ENCODE data around the gene VASH1. TPM values are rescaled to one million over a fixed set of nuclear protein-coding genes. Genes with fewer than 3 reads are reported as not detected.

Gene VASH1
- total RNA-seq, 1 experiment from 2014 or later, result 0.54 TPM

- no peak for DNase-seq (ENCODE audit: low read depth)
Observed at GRCh38 chr14:76771437-76771980, 10.2 kb downstream of the VASH1 start.

GRCh38 chr14:76772300-76773187 is 11.3 kb downstream of the VASH1 start:
- DNase-seq (ENCODE audit: low read depth), result no peak

DNA sequence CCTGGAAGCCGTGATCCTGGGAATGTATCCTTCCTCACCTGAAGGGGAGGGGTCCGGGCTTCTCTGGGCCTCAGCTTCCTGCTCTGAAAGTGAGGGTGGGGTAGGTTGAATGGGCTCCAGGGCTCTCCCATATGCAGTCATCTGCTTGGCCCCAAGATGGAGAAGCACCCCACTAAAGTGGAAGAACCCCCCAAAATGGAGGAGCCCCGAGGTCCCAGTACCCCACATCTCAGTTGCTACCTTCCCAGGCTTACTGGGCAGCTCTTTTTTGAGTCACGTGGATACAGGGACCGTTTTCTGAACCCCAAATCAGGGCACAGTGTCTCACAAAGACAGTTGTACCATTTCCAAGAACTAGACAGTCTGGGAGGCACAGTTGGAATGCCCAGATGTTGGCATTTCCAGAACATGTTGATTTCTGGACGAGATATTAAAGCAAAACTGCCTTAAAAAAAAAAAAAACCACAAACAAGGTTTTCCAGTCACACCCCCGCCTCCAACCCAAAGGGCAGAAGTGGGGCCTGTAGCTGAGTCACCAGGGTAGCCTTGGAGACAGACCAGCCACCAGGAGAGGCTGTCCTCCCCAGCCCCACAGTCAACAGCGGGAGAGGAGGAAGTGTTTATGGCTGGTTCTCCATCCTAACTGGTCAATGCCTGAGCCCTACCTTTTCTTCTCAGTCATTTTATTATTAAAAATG is 12.1 kb downstream of the VASH1 start:
- peak; percentile 87 for DNase-seq (ENCODE audit: low read depth)

DNA sequence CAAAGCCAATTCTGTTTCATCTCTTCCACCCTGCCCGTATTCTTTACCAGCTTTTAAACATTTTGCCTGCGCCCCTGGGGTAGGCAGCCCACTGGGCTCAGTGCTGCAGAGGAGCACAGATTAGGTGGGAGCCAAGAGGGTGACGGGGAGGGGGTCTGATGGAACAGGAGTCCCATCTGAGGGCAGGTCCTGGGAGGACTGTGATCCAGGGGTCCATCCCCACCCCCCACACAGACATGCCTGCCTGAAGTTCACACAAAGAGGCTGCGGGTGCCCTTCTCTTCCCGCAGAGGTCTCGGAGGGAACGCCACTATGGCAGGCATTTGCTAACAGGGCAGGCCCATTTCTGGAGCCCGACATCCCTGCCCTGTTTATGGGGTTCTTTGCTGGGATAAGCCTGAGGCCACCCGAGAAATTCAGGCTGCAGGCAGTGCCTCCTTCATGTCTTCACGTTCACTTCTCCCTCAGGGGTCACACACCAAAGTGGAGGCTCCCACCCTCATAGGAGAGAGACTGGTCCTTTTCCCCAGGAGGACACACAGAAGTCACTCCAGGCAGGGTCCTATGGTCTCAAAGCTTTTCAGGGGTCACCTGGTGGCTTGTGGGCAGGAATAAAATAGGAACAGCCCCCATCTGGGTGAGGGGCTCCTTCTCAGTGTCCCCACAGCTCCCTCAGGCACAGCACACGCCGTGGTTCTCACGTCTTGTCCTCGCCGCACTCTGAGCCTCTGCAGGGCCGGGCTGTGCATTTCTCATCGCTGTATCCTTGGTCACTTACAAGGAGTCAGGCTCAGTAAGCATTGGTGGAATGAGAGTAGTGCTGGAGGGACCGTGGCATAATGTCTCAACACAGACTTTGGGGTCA is 12.9 kb downstream of the VASH1 start:
- no peak for DNase-seq (ENCODE audit: low read depth)

GRCh38 chr14:76774821-76775694 is 13.8 kb downstream of the VASH1 start:
- no peak for DNase-seq (ENCODE audit: low read depth)

DNA sequence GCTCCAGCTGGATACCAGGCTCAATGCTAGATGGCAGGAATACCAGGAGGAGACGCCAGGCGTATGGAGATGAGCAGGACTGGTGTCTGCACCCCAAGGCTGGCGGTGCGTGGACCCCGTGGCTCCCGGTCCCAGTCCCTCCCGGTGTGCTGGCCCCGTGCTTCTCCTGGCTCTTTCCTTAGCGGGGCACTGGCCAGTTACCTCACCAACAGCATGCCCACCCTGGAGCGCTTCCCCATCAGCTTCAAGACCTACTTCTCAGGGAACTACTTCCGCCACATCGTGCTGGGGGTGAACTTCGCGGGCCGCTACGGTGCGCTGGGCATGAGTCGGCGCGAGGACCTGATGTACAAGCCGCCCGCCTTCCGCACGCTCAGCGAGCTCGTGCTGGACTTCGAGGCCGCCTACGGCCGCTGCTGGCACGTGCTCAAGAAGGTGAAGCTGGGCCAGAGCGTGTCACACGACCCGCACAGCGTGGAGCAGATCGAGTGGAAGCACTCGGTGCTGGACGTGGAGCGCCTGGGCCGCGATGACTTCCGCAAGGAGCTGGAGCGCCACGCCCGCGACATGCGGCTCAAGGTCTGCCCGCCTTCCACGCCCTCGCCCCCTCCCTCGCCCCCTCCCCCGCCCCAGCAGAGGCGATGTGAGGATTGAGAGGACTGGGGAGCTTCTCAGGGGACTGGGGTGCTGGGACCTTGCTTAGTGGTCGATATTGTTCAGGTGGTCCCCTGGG is 14.6 kb downstream of the VASH1 start:
- no peak for DNase-seq (ENCODE audit: low read depth)

DNA sequence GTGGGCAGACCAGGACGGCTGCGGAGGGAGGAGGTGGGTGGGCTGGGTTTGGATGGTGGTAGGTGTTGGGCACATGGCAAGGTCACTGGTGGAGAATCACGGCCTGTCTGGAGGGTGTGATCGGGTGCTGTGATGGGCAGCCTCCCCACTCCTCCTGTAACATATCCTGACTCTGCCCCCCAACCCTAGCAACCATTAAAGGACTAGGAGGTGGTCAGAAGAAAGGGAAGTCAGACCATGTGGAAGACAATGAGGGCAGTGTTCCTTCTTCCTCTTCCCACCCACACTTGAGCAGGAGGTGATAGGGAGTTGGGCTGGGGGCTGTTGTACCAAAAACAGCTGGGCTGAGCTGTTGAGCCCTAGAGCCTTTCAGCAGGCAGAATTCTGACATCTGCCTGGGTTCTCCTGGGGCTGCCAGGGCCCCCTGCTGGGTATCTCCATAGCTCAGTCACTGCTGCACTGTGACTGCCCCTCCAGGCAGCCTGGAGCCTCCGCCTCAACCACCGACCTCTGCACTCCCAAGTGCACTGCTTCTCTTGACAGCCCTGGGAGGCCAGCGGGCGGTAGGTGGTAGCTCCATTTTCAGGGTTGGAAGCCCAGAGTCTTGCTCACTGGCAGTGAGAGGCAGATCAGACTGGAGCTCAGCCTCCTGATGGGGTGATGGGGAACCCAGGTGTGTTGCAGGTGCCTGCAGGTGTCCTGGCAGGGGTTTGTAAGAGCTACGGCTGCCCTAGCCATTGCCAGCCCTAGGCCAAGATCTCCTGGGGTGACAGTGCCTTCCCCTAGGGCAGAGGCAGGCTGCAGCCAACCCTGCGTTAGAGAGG is 15.4 kb downstream of the VASH1 start:
- DNase-seq (ENCODE audit: low read depth), result no peak

DNA sequence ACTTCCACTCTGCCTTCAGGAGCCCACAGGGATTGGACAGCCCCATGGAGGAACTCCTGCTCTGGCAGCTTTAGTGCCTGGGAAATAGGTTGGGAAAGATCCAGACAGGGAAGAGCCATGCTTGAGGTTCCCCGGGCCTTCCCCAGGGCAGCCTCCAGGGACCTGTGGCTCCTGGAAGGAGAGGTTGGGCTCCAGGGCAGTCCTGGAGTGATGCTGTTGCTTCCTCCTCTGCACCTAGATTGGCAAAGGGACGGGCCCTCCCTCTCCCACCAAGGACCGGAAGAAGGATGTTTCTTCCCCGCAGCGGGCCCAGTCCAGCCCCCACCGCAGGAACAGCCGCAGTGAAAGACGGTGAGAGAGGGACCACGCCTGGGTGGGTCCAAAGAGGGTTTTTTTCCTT is 16.5 kb downstream of the VASH1 start:
- no peak for DNase-seq (ENCODE audit: low read depth)

DNA sequence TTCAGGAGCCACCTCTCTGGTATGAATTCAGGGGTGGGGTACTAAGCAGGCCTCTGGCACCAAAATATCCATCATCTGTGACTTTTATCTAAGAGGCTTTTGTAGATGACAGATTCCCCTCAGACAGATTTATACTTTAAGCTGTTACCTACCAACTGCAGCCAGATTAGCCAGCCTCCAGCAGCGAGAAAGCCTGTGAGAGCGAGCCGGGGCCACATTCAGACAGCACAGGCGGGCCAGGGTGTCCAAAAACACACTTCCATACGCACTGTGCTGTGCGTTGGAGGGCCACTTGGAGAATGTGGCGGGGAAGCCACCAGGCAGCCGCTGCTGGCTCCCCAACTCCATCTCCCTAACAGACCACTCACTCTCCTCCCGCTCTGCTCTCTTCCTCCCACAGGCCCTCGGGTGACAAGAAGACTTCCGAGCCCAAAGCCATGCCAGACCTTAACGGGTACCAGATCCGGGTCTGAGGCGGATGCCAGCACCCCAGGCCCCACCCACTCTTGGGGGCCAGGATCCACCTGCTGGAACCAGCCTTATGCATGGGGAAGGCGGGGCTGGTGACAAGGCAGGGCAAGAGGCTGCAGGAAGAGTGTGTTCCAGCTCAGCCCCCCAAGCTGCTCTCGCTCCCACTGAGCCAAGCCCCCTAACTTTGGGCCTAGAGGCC is 17.4 kb downstream of the VASH1 start:
- no peak for DNase-seq (ENCODE audit: low read depth)

DNA sequence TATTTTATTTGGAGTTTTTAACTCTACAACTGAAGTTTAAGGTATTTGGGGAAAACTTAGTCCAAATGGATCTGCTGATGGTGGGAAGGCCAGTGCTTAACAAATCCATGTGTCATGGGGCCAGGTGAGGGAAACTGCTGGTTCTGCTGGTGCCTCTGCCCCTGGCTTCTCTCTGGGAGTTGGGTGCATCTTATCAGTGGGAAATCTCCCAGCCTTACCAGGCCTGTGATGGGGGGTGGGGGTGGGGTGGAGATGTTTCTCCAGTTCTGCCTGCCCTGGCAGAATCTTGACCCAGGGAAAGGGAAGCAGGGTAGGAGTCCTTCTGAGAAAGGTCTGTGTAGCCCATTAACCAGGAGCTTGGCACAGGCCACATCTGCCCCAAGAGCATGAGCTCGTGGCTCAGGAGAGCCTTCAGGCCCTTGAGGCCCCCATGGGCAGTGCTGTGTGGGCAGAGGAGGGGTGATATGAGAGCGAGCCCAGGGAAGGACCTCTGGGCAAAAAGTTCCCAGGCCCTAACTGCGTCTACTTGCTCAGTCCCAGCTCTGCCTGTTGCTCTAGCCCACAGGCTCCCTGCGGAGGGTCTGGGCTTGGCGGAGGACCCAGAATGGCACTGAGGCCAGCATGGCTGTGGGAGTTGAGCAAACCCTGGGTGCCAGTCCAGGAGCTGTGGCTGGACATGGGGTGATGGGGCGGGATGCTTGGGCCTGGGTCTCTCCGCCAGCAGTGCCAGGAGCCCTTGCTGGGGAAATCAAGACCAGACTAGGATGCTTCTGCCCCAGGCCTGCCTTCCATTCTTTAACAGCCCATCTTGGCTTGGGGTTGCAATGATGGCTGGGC is 18.2 kb downstream of the VASH1 start:
- DNase-seq (ENCODE audit: low read depth), result no peak

DNA sequence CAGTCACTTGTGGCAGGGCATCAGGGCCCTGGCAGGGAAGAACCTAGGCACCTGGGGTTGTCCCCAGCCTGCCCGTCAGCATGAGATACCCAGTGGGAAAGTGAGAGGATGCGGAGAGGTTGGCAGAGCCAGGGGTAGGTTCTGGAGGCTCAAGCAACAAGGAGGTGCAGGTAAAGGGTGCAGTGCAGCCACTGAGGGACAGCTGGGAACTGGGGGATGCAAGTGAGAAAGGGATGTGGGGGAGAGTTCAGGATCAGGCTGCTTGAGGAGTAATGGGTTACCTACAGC is 18.7 kb downstream of the VASH1 start:
- no peak for DNase-seq (ENCODE audit: low read depth)

GRCh38 chr14:76780360-76780759 is 19.1 kb downstream of the VASH1 start:
- DNase-seq (ENCODE audit: low read depth), result no peak

DNA sequence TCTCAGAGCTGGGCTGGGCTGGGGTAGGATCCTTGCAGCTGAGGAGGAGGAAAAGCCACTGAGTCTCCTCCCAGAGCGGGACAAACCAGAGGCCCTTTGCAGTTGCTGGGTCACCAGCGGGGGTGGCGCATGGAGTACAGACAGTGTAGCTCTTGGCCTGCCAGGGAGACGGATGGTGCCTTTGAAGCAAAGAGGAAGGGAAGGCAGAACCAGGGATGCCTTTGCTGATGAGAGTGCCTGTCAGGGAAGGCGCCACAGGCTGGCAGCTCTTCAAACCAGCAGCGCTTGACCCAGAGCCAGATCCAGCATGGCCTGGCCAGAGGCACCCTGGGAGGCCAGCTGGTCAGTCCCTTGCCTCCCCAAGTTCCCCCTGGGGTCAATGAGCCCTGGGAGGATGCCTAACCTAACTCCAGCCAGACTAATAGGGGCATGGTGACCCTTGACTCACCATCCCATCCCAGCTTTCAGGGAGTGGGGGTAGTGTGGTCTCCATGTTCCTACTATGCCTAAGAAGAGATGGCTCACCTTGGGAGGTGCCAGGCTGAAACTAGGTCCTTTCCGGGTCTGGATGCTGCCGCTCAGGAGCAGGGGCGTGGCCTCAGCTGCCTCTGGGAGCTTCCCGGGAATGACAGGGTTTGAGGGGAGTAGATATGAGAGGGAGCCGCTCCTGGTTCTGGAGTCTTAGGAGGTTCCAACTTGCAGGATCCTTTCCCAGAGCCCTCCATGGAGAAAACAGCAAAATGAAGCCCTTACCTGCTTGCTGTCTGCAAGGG is 19.8 kb downstream of the VASH1 start:
- peak; percentile 51 for DNase-seq (ENCODE audit: low read depth)

DNA sequence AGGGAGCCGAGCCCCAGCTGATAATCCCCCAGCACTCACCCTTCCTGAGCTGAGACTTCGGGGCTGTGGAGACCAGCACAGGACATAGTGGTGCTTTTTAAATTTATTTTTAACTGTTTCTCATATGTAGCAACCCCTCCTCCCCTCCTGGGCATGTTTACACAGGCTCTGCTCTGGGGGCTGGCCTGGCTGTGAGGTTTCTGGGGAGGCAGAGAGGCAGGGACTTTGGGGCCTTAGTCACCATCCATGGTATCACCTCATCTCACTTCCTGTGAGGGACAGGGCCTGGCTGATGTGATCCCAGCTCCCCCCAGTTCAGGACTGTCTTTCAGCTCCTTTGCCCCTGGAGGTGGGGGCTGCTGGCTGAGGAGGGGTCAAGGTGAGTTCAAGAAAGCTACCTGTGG is 20.4 kb downstream of the VASH1 start:
- DNase-seq (ENCODE audit: low read depth), result peak; percentile 30

DNA sequence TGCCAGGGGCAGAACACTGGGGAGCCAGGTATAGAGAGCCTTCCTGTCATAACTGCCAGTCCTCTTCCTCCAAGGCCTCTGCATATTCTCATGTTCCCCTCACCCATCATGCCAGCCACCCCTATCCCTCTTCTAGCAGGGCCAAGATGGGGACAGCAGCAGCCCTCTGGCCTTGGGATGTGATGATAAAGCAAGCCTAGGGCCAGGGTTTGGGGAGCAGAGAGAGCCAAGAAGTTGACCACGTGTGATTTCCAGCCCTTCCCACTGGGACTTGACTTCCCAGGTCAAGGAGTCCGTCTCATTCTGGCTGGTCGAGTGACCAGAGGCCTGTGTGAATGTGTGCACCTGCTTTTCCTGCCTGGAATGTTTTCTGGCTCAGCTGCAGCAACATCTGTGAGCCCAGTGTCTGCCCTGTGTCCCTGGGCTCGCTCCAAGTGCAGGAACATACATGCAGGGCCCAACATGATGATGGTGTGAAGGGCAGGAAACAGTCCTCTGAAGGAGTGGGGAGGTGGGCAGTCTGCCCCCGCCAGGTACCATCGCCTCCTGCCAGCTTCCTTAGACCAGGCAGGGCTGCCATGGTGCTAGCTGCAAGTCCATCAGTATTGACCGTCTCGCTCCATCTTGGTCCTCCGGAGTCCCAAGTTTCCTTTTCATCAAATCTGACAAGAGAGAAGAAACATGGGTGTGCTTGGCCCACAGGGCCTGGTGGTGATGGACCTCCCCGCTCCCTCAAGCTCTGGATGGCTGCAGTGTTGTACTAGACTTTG is 21.0 kb downstream of the VASH1 start:
- DNase-seq (ENCODE audit: low read depth), result no peak

- no peak for DNase-seq (ENCODE audit: low read depth)
Observed at GRCh38 chr14:76782885-76783566, 21.8 kb downstream of the VASH1 start.

Measured in M059J (cell line).